HG03521 (cell line): ENCODE data around the gene PITPNC1.
"Not testable (repeated sequence)": the region's sequence is repeated elsewhere in the genome, so short reads cannot be mapped to it uniquely, and the experiment has no call there.

Experiments used
- ATAC-seq: cut with Tn5 transposase; IDR thresholded peaks from one replicate; pipeline ENCODE4 v1.9.1; 2021; ENCODE audit warnings: mild to moderate bottlenecking, moderate library complexity; ENCODE audit not compliant: unreplicated experiment

Gene PITPNC1

GRCh38 chr17:67707442-67707841 lies 330.4 kb downstream of the PITPNC1 start:
- no peak for ATAC-seq

GRCh38 chr17:67708378-67708777 lies 331.3 kb downstream of the PITPNC1 start:
- no peak for ATAC-seq

GRCh38 chr17:67711916-67712315 lies 334.8 kb downstream of the PITPNC1 start:
- ATAC-seq = no peak

GRCh38 chr17:67712375-67712774 lies 335.3 kb downstream of the PITPNC1 start:
- ATAC-seq = no peak

GRCh38 chr17:67713169-67713568 lies 336.1 kb downstream of the PITPNC1 start:
- no peak for ATAC-seq

- no peak for ATAC-seq
Measured at GRCh38 chr17:67716405-67716798, 339.3 kb downstream of the PITPNC1 start.

- no peak for ATAC-seq
Measured at GRCh38 chr17:67717192-67717623, 340.1 kb downstream of the PITPNC1 start.

- peak; percentile 96 for ATAC-seq
Measured at GRCh38 chr17:67717624-67718324, 340.7 kb downstream of the PITPNC1 start, which contains the start of gene NOL11. Gene NOL11 (plus strand): TSS chr17:67717936. CDS start chr17:67717948, 12 bp downstream.

- no peak for ATAC-seq
Measured at GRCh38 chr17:67718325-67718941, 341.4 kb downstream of the PITPNC1 start.

- ATAC-seq = no peak
Measured at GRCh38 chr17:67725373-67725791, 348.3 kb downstream of the PITPNC1 start.

- no peak for ATAC-seq
Measured at GRCh38 chr17:67725807-67726206, 348.7 kb downstream of the PITPNC1 start.

GRCh38 chr17:67727152-67728039 lies 350.3 kb downstream of the PITPNC1 start:
- not testable (repeated sequence) for ATAC-seq

- no peak for ATAC-seq
Measured at GRCh38 chr17:67729903-67730302, 352.8 kb downstream of the PITPNC1 start.

- no peak for ATAC-seq
Measured at GRCh38 chr17:67730731-67731130, 353.6 kb downstream of the PITPNC1 start.

- no peak for ATAC-seq
Measured at GRCh38 chr17:67733449-67733848, 356.4 kb downstream of the PITPNC1 start.

GRCh38 chr17:67737145-67737544 lies 360.1 kb downstream of the PITPNC1 start:
- no peak for ATAC-seq

GRCh38 chr17:67742025-67742424 lies 364.9 kb downstream of the PITPNC1 start:
- ATAC-seq = no peak
